Uterus (tissue), 2 donors: Measurements from ENCODE around the gene PEX16.

ENCODE experiments used
- CTCF ChIP-seq, 4 experiments: fragments of 200-600 bp in 2 of 4; fragments of 450-650 bp in 2 of 4; sonication (generic) in 2 of 4; IDR thresholded peaks; one replicate each; pipeline ENCODE4 v1.5.1; 2016 to 2019; ENCODE audit warnings: antibody characterized with exemption in 4 of 4, mild to moderate bottlenecking in 2 of 4, moderate library complexity in 1 of 4
- POLR2A ChIP-seq, 2 donors: fragments of 450-650 bp; IDR thresholded peaks; one replicate each; pipeline ENCODE4 v1.6.1; 2016; ENCODE audit warnings: antibody characterized with exemption in 2 of 2, mild to moderate bottlenecking in 1 of 2, moderate library complexity in 1 of 2

DNA sequence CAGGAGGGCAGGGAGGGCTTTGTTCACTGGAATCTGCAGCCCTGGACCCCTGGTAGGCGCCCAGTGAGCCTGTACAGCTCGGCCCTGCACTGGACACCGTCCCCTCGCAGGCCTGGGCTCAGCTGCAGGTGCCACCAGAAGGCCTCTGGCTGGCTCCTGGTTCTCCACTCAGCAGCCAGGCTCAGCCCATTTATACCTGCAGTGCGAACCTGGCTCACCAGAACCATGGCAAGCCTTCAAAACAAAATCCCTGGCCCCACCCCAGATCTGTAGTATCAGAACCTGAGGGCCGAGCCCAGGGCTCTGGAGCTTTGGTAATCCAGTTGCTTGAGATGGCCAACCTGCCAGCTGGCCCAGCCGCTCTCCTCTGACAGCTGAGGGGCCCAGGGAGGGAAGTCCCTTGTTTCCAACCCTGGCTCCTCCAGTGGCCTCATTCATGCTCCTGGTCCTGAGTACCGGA, 9.7 kb downstream of the PEX16 start:
- TF ChIP-seq CTCF (IDR thresholded peaks at IDR 0.05) (no peak), POLR2A (IDR thresholded peaks at IDR 0.05) (no peak)
